HG02610 (cell line): Measurements from ENCODE around the gene ZNF615.
"Not testable (repeated sequence)": the region's sequence is repeated elsewhere in the genome, so short reads cannot be mapped to it uniquely, and the experiment has no call there.

Experiments used
- ATAC-seq: cut with Tn5 transposase; IDR thresholded peaks from one replicate; pipeline ENCODE4 v1.9.1; 2021; ENCODE audit warnings: mild to moderate bottlenecking, moderate library complexity; ENCODE audit not compliant: unreplicated experiment

Gene ZNF615

DNA sequence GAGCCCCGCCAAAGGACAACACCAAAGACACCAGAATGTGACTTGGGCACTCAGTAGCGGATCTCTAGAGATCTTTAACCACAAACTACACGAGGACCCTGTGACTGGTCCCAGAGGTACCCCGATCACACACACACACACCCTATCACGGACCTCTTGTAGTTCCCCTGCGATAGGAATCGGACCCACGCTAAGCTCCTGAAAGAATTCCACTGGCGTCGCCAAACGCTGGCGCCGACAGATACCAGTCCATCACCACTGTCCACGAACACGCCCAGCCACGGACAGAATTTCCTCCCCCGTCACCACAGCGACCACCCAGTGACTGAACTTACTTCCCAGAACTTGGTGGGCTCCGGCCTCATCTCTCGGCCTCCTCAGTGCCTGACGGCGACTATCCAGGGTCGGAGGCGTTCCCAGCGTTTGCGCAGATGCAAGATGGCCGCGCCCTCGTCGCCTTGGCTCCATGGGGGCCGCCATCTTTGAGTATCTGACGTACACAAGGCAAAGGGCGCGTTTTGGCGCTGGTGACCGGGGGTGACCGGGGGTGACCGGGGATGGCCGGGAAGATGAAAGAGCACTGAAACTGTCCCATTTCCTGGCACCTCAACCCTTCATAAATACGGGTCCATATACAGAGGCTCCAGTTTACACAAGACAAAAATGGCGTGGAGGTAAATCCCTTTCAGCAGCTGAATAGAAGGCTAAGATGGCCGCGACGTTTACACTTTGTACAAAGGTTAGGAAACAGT, at the start of gene ZNF615:
TSS of gene ZNF615 (minus strand) at position 406 of the 752 bp plus-strand sequence. CDS start 4,500 bp downstream, outside the sequence.
- peak; percentile 91 for ATAC-seq

DNA sequence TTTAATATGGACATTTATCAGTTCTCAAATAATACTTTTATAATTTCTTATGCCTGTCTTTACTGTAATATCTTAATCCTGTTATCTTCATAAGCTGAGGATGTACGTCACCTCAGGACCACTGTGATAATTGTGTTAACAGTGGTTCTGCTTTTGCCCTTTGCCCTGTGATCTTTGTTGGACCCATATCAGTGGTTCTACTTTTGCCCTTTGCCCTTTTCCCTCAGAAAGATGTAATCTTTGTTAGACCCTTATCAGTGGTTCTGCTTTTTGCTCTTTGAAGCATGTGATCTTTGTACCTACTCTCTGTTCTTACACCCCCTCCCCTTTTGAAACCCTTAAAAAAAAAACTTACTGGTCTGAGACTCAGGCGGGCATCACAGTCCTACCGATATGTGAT, 48.5 kb upstream of the ZNF615 start:
- ATAC-seq = not testable (repeated sequence)

DNA sequence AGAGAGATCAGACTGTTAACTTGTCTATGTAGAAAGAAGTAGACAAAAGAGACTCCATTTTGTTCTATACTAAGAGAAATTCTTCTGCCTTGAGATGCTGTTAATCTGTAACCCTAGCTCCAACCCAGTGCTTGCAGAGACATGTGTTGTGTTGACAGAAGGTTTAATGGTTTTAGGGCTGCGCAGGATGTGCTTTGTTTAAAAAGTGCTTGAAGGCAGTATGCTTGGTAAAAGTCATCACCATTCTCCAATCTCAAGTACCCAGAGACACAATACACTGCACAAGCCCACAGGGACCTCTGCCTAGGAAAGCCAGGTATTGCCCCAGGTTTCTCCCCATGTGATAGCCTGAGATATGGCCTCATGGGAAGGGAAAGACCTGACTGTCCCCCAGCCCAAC, 43.7 kb upstream of the ZNF615 start:
- ATAC-seq = not testable (repeated sequence)

DNA sequence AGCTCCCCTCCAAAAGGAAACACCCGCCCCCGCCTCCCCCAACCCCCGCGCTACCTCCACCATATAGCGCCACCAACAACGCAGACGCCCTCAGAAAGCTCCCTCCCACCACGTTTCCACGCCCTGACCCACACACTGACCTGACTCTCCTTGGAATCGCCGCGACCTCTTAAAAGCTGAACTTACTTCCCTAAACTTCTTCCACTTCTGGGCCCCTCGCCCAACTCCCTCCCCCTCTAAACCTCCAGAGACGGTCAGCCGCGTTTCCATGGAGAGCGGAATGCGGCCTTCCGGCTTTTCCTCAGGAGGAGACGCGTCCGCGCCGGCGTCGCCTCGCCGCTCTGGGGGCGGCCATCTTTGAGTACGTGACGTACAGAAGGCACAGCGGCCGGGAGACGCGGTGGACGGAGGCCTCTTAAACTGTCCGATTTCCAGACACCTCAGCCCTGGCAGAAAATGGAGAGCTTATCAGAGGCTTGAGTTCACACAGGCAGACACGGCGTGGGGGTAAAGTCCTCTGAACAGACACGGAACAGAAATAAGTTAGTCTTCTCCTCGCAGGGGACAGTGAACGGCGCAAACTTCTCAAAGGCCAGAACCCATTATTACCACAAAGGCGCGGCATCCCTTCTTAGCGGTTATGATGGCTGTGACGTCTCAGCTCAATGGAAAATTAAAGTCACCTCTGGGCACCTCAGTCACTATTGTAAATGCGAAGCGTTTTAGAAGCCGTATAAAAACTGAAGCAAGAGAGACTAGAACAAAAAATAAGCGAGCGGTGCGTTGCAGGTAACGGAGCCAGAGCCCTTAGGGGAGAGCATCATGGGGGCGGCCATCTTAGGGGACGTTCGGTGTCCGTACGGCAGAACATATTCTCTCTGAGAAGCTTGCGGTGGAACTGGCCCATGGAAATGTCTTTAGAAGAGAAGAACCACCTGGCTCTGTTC, 40.8 kb upstream of the ZNF615 start, which contains the start of gene ZNF432:
TSS of gene ZNF432 (minus strand) at position 284 of the 947 bp plus-strand sequence. CDS start 1,970 bp downstream, outside the sequence.
- peak; percentile 91 for ATAC-seq

DNA sequence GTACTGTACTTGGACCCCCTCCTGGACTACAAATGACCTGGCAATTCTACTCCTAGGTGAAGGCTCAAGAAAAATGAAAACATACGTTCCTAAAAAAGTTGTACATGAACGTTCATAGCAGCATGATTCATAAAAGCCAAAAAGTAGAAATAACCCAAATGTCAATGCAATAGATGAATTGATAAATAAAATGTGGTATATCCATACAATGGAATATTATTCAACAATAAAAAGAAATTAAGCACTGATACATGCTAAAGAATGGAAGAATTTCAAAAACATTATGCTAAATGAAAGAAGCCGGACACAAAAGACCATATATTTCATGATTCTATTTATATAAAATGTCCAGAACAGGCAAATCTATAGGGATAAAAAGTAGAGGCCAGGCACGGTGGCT, 31.2 kb upstream of the ZNF615 start:
- no peak for ATAC-seq

DNA sequence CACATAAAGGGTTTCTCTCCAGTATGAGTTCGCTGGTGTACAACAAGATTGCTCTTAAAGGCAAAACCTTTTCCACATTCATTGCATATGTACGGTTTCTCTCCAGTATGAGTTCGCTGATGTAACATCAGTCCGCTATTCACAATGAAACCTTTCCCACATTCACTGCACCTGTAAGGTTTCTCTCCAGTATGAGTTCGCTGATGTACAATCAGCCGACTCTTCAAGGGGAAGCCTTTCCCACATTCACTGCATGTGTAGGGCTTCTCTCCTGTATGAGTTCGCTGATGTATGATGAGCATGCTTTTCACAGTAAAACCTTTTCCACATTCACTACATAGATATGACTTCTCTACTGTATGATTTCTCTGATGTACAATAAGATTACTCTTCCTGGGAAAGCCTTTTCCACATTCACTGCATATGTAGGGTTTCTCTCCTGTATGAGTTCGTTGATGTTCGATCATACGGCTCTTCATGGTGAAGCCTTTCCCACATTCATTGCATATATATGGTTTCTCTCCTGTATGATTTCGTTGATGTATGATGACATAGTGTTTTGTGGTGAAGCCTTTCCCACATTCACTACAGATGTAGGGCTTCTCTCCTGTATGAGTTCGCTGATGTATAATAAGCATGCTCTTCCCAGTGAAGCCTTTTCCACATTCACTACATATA, 26.2 kb upstream of the ZNF615 start:
- no peak for ATAC-seq

DNA sequence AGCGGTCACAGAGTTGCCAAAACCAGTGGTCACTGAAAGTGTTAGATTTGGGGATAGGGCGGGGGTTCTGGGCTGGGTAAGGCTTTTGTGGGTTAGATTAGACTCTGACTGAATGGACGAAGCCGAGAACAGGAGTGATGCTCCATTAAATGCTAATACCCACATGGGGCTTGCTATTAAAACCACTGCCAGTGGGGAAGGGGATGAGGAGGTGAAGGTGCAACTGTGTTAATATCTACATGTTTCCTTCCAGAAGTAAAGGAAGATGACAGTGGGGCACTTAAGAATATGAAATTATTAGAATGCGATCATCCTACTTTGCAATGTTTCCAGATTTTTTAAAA, 20.7 kb upstream of the ZNF615 start:
- no peak for ATAC-seq

DNA sequence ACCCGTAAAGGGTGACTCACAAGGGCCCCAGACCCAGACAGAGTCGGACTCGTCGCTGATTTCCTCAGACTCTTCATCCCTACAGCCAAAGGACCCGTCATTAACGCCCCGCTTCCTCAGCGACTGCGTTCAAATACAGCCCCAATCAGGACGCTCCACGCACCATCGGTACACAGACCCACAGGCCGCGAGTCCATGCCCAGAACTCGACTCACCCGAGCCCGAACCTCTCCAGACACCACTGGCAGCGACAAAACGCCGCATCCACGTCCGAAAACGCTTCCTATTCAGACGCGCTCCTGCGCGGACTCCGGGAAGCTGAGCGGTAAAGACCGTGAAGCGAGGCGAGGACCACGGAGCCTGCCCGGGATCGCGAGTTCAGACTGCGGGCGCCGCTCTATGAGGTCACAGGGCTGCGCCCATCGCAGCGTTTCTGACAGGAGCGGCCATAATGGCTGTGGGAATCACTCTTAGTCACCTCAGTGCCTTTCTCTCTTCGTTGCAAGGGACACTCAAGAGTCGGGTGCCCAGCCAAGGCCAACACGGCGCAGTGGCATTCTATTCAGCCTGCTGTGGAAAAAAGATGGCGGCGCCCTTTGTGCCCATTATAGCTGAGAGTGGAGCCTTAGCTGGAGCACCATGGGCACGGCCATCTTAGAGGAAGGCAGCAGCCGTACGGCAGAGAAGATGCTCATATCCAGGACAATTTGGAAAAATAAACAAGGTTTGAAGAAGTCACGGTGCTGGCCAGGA, 20.2 kb upstream of the ZNF615 start, which contains the start of gene ZNF614:
TSS of gene ZNF614 (minus strand) at position 353 of the 753 bp plus-strand sequence. CDS start 2,634 bp downstream, outside the sequence.
- peak; percentile 85 for ATAC-seq

DNA sequence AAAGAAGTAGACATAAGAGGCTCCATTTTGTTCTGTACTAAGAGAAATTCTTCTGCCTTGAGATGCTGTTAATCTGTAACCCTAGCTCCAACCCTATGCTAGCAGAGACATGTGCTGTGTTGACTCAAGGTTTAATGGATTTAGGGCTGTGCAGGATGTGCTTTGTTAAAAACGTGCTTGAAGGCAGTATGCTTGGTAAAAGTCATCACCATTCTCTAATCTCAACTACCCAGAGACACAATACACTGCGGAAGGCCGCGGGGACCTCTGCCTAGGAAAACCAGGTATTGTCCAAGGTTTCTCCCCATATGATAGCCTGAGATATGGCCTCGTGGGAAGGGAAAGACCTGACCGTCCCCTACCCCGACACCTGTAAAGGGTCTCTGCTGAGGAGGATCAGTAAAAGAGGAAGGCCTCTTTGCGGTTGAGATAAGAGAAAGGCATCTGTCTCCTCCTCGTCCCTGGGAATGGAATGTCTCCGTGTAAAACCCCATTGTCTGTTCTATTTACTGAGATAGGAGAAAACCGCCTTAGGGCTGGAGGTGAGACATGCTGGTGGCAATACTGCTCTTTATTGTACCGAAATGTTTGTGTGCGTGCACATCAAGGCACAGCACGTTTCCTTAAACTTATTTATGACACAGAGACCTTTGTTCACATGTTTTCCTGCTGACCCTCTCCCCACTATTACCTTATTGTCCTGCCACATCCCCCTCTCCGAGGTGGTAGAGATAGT, 18.4 kb upstream of the ZNF615 start:
- ATAC-seq = not testable (repeated sequence)

DNA sequence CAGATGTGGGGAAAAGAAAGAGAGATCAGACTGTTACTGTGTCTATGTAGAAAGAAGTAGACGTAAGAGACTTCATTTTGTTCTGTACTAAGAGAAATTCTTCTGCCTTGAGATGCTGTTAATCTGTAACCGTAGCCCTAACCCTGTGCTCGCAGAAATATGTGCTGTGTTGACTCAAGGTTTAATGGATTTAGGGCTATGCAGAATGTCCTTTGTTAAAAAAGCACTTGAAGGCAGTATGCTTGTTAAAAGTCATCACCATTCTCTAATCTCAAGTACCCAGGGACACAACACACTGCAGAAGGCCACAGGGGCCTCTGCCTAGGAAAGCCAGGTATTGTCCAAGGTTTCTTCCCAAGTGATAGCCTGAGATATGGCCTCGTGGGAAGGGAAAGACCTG, 16.5 kb upstream of the ZNF615 start:
- ATAC-seq = not testable (repeated sequence)

DNA sequence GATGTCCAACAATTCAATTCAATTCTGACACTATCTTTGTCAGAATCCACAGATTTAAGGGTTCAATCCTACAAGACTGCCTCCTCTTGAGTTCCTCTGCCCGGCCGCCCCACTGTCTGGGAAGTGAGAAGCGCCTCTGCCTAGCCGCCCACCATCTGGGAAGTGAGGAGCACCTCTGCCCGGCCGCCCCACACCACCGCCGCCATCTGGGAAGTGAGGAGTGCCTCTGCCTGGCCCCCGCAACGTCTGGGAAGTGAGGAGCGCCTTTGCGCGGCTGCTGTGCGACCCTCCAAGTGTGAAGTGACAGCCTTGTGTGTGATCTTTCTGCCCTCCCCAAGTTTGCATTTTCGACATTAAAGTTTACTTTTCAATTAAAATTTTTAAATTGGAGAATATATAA, 14.2 kb upstream of the ZNF615 start:
- ATAC-seq = no peak

DNA sequence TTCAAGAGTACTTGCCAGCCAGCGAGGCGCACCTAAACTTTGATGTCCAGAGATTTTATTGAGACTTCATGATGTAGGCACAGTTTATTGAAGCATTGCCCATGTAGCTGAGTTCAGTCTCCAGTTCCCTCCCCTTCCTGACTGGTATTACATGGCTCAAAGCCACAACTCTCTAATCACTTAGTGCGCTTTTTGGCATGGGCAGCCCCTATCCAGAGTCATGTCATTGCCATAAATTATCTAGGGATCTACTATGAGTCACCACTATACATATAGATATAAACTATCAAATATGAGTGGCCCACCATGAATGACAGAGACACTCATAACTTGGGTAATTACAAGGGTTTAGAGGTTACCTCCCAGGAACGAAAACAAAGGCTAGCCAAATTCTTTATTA, 12.5 kb upstream of the ZNF615 start:
- no peak for ATAC-seq

DNA sequence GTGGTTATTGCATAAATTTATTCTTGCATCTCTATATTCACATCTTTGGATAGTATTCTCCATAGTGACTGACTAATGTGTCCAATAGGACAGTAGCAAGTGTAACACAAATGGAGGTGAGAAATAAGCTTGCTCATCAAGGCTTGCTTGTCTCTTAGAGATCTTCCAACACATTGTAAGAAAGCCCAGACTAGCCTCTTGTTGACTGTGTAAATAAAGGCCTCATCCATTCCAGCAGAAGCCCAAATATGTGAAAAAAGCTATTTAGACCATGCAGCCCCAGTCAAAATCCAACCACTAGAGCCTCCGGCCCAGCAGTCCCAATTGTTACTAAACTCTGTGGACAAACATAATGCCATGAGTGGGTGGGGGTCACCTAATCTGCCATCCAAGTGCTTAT, 2.7 kb upstream of the ZNF615 start:
- ATAC-seq = no peak

DNA sequence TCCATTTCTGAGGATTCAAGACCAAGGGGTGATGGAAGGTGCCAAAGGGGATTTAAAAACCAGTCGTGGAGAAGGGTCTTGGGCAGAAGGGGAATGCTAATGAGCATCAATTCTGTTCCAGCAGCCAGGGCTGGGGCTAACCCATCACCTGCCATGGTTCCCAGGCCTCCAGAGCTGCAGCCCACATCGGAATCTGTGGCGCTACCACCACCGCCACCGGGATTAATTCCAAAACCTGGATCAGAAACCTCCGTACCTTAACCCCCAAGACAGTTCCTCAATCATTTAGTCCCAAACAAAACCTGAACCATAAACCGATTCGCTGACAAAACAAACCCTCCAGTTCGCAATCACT, 583 bp downstream of the ZNF615 start:
- ATAC-seq = peak; percentile 17

DNA sequence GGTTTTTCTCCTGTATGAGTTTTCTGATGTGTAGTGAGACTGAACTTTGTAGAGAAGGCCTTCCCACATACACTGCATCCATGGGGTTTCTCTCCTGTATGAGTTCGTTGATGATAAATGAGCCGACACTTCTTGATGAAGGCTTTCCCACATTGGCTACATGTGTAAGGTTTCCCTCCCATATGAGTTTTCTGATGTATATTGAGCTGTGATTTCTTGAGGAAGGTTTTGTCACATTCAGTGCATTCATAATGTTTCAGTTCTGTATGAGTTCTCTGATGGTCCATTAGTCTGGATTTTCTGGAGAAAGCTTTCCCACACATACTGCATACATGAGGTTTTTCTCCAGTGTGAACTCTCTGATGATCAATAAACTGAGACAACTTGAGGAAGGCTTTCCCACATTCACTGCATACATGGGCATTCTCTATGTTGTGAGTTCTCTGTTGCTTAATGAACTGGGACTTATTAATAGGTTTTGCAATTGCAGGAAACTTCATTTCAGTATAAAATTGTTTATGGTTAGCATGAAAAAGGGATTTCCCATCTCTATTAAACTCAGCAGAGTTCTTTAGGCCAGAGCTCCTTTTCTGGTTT, 13.9 kb downstream of the ZNF615 start:
- no peak for ATAC-seq

DNA sequence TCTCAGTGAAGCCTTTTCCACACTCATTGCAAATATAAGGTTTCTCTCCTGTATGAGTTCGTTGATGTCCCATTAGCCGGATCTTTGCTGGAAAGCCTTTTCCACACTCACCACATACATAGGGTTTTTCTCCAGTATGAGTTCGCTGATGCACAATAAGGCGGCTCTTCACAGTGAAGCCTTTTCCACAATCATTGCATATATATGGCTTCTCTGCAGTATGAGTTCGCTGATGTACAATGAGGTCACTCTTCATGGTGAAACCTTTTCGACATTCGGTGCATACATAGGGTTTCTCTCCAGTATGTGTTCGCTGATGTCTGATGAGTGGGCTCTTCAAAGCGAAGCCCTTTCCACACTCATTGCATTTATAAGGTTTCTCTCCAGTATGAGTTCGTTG, 14.6 kb downstream of the ZNF615 start:
- ATAC-seq = no peak

DNA sequence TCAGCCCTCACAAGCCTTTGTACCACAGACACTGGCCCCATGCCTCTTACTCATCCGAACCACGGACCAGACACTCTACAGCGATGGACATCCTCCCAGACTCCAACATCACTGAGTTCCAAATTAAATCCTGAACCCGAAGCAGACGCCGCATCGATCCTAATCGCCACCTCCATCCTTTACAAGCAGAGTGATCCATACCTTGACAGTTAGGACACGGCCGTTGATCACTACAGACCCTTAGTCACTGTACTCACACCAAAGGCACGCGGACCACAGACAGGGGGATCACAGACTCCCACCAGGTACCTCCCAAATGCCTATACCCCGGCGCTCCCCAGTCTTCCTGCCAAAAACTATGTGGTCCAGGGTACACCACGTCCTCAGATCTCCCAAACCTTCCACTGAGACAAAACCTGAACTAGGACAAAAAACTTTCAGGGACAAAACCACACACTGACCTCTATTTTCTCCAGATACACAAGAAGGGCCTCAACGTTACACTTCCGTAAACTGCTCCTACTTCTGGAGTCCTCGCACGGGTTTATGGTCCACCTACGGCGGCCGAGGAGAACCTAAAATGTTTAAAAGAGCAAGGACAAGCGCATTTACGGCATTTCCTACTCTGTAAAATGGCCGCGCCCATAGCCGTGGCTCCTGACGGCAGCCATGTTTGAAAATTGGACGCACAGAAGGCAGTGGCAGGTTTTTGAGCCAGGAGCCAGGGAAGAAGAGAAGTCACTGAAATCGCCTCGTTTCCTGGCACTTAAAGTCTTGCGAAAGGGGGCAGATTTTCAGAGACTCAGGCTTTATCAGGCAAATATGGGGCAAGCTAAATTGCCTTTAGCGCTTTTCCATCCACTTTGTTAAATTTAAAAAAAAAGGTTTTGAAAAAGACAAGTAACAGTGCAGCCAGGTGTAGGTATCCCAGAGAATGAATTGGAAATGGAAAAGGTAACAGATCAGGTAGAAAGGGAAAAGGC, 21.4 kb downstream of the ZNF615 start, which contains the start of gene ZNF350:
TSS of gene ZNF350 (minus strand) at position 532 of the 983 bp plus-strand sequence. CDS start 12,480 bp downstream, outside the sequence.
- ATAC-seq = peak; percentile 69

DNA sequence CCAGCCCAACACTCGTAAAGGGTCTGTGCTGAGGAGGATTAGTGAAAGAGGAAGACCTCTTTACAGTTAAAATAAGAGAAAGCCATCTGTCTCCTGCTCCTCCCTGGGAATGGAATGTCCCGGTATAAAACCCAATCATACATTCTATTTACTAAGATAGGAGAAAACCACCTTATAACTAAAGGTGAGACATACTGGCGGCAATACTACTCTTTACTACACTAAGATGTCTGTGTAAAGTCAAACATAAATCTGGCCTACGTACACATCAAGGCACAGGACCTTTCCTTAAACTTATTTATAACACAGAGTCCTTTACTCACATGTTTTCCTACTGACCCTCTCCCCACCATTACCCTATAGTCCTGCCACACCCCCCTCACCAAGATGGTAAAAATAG, 24.6 kb downstream of the ZNF615 start:
- ATAC-seq = no peak
